Measurements from ENCODE around the gene PPFIA3. TPM values are rescaled to one million over a fixed set of nuclear protein-coding genes. Genes with fewer than 3 reads are reported as not detected.

The PPFIA3 gene
- total and polyA plus RNA-seq, 2 of the 8 experiments (the other 6 are each of a cell fraction or from before 2014, with no cell fraction given) = 15.9 to 25.3 TPM

GRCh38 chr19:49085868-49086232 is 33.5 kb upstream of the PPFIA3 start:
- H4K5ac ChIP-seq (ENCODE audit: insufficient read length, low read depth, low read length) = peak overlapping the region; percentile 98
- peaks cover 15 to 41% (median 19%) of the 10 kb centered on the region in 4 experiments for H3K36me3 ChIP-seq (ENCODE audit: control insufficient read depth in 2 of 4, insufficient read depth in 4 of 4, low read length in 3 of 4)
- 0 out of 2 replicates have a peak overlapping the region, but pooled peaks have one; percentile 68 for H2BK12ac ChIP-seq (ENCODE audit: low read depth, low read length)
- no peak overlapping the region for H4K91ac ChIP-seq (replicated peaks; ENCODE audit: insufficient read length, low read length)
- H3K56ac ChIP-seq (replicated peaks; ENCODE audit: insufficient read length, low read depth, low read length) = peak overlapping the region; percentile 94
- DNase-seq (ENCODE audit: low read depth in 1 of 2, low spot score in 2 of 2) (peak in 1 of 2 experiments; percentile 64), FAIRE-seq (no peak)
- H3K79me2 ChIP-seq (ENCODE audit: control insufficient read depth in 1 of 2, insufficient read depth in 2 of 2, low read length in 2 of 2) = peaks cover 34 to 48% of the 10 kb centered on the region in 2 experiments
- H3K27me3 ChIP-seq (replicated peaks in 1 of 4; ENCODE audit: control insufficient read depth in 3 of 4, extremely low read depth in 1 of 4, insufficient read depth in 3 of 4, low read length in 3 of 4) = peaks cover 0 to 3% (median 0%) of the 10 kb centered on the region in 4 experiments; a peak in 1 of 7 replicates
- H3K27ac ChIP-seq (ENCODE audit: low read depth, low read length) = peak overlapping the region; percentile 94
- POLR2A ChIA-PET (ENCODE audit: partially characterized antibody) = interaction anchor here (1.0 to 2.5 kb wide), 6 partner anchors 9 to 63 kb away, joined by 4 to 10 read pairs (median 7); no protein-coding TSS in a partner anchor
- H3K23ac ChIP-seq (ENCODE audit: insufficient read length) = no peak overlapping the region
- peaks cover 14% of the 10 kb centered on the region; the same call in 1 of the 2 replicates for H3K23me2 ChIP-seq (ENCODE audit: low read depth, low read length)
- peaks cover 4 to 6% (median 5%) of the 10 kb centered on the region in 4 experiments for H3K4me1 ChIP-seq (replicated peaks in 1 of 4; ENCODE audit: control insufficient read depth in 3 of 4, insufficient read depth in 4 of 4, low read length in 3 of 4)
- H3K4me3 ChIP-seq (ENCODE audit: extremely low read depth in 1 of 4, insufficient read depth in 2 of 4, low read depth in 3 of 4, low read length in 4 of 4) = peak overlapping the region; percentile 84 to 97 (median 90)
- no peak overlapping the region for H2BK15ac ChIP-seq (ENCODE audit: low read length)
- H2BK120ac ChIP-seq (replicated peaks; ENCODE audit: low read depth, low read length) = no peak overlapping the region
- CTCF ChIA-PET (ENCODE audit: partially characterized antibody) = interaction anchor here (0.9 kb wide), 1 partner anchor 12 kb away, joined by 3 read pairs; no protein-coding TSS in a partner anchor
- no peaks in the 10 kb centered on the region for H3K9me3 ChIP-seq (ENCODE audit: insufficient read depth in 2 of 2, low read depth in 1 of 2, low read length in 1 of 2)
- peak; percentile 56 for TF ChIP-seq SAP30 (IDR thresholded peaks at IDR 0.05; ENCODE audit: insufficient read depth, insufficient replicate concordance, low read length)
- no peak for TF ChIP-seq JUND (IDR thresholded peaks at IDR 0.05; ENCODE audit: low read length)
- 0 out of 4 replicates have a peak, but pooled peaks of 1 of the 2 experiments have one; percentile 9 for TF ChIP-seq HDAC2 (IDR thresholded peaks at IDR 0.05; ENCODE audit: borderline replicate concordance in 1 of 2, low read depth in 2 of 2, low read length in 2 of 2)
- H3K9ac ChIP-seq (replicated peaks in 1 of 4; ENCODE audit: extremely low read depth in 1 of 4, low read depth in 3 of 4, low read length in 3 of 4) = peak overlapping the region; percentile 91 to 98 (median 96)
- H2BK20ac ChIP-seq (ENCODE audit: low read length) = no peak overlapping the region
- peak overlapping the region; percentile 82 to 88 for H3K4me2 ChIP-seq (ENCODE audit: insufficient read depth in 1 of 2, low read depth in 2 of 2, low read length in 2 of 2)
- peaks cover 12% of the 10 kb centered on the region for H3K79me1 ChIP-seq (ENCODE audit: low read depth, low read length)
- H3K14ac ChIP-seq (ENCODE audit: insufficient read length) = no peak overlapping the region
- peak overlapping the region; percentile 96 for H4K8ac ChIP-seq (ENCODE audit: extremely low read depth, insufficient read depth, low read length)
- peaks cover 25 to 27% of the 10 kb centered on the region in 2 experiments for H4K20me1 ChIP-seq (replicated peaks in 1 of 2; ENCODE audit: control insufficient read depth in 1 of 2, insufficient read depth in 2 of 2, low read length in 2 of 2)
- H2AFZ ChIP-seq (ENCODE audit: low read length) = no peak overlapping the region; the same call in 1 of the 2 replicates
- no peak overlapping the region for H2AK5ac ChIP-seq (ENCODE audit: low read depth, low read length)
- WGBS, 2 experiments (ENCODE audit: extremely low coverage in 1 of 2, insufficient coverage in 1 of 2, insufficient read length in 1 of 2, insufficient replicate concordance in 2 of 2, low coverage in 1 of 2, low lambda C conversion rate in 2 of 2, missing lambda C conversion rate in 1 of 2) = 10% methylated on average over 14 of the region's 14 CpGs; no CpG with 5 or more reads in 1 of the 2 experiments
- H3K4ac ChIP-seq (replicated peaks; ENCODE audit: insufficient read length, low read depth, low read length) = peak overlapping the region; percentile 70
- H3K18ac ChIP-seq (ENCODE audit: extremely low read depth, low read length) = peak overlapping the region; percentile 96; the same call in 1 of the 2 replicates
- peak overlapping the region; percentile 88; the same call in 1 of the 2 replicates for H2BK5ac ChIP-seq (ENCODE audit: low read depth, low read length)

All from H1 (cell line).